Measurements from ENCODE around the gene TMEM178A.

The TMEM178A gene

DNA sequence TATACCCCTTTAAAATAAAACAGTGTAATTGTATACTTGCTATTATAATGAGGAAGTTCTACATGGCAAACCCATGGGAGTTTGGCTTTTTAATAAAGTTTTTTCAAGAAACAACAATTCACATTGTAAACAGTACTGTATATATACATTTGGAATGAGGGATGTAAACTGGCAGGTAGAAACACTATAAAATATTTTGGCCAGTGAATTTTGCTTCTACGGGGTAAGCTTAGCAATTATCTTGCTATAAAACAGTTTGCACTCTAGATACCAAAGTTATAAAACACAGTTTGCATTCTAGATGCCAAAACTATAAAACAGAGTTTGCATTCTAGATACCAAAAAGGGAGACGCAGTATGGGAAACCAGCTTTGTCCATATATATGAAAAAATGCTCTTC lies 96.7 kb downstream of the TMEM178A start:
- DNase-seq = no peak

All from NCI-H69 (cell line).